Choroid plexus epithelial cell (primary cell): ENCODE data around the gene PAX5.

Experiments used
- DNase-seq: peaks from one replicate; pipeline ENCODE4 v3.0.0-alpha.2; 2010; ENCODE audit warnings: low read depth
- H3K4me3 ChIP-seq: 2 replicates; pipeline ENCODE4 v1.5.1; 2011; ENCODE audit warnings: low read depth, mild to moderate bottlenecking, control low read depth, low read length, moderate library complexity
- CTCF ChIP-seq: conservative IDR thresholded peaks from 2 replicates; pipeline ENCODE4 v1.5.1; 2011; ENCODE audit warnings: low read depth, mild to moderate bottlenecking, control low read depth, inconsistent platforms, low read length, moderate library complexity

PAX5 gene

DNA sequence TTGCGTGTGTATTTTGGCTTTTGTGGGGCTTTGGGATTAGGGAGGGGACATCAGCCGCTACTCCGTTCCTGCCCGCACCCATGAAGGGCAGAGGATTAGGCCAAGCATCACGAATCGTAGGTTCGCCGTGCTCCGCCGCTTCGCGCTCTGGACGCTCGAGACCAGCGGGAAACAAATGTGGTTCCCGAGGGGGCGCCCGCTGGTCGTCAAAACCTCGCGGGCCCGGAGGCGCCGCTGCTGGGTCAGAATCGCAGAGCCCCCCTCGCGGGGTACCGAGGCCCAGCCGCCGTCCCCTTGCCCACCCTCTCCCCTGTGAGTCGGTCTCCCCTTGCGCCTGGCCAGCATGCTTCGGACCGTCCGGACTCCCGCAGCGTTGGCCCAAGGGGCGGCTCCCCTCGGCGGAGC is 2.3 kb upstream of the PAX5 start:
- no peak for DNase-seq
- peak overlapping the region; percentile 47 for H3K4me3 ChIP-seq
- TF ChIP-seq CTCF, result no peak

GRCh38 chr9:37035648-37036370 is 1.7 kb upstream of the PAX5 start:
- no peak for DNase-seq
- no peak for TF ChIP-seq CTCF
- no peak overlapping the region for H3K4me3 ChIP-seq

DNA sequence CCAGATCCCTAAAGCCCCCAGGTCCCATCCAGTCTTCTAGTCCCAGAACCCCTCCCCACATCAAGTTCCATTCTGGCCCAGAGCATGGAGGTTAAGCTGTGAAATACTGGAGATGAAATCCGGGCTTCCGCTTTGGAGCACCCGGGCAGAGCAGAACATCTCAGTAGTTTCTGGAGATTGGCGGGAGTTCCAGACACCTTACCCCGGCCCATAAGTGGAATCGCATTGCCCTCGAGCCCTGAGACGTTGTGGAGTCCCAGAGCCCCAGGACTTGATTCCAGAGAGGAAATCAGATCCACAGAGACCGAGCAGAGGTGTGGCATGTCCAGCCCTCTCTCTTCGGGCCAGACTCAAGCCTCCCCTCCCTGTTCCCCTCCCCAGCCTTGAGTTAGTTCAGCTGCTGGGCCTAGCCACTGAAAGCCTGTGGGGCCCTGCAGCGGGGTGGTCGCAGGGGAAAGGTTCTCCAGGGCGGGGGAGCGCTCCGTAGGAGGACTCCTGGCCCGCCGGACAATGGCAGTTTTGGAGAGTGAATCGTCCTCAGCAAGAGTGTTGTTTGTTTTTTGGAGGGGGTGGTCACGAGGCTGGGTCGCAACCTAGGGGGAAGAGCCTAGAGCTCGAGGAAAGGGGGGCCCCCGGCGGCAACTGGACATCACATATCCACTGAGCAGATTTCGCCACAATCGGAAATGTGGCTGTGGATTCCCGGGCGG is 1.0 kb upstream of the PAX5 start:
- TF ChIP-seq CTCF, result no peak
- no peak overlapping the region for H3K4me3 ChIP-seq
- no peak for DNase-seq

DNA sequence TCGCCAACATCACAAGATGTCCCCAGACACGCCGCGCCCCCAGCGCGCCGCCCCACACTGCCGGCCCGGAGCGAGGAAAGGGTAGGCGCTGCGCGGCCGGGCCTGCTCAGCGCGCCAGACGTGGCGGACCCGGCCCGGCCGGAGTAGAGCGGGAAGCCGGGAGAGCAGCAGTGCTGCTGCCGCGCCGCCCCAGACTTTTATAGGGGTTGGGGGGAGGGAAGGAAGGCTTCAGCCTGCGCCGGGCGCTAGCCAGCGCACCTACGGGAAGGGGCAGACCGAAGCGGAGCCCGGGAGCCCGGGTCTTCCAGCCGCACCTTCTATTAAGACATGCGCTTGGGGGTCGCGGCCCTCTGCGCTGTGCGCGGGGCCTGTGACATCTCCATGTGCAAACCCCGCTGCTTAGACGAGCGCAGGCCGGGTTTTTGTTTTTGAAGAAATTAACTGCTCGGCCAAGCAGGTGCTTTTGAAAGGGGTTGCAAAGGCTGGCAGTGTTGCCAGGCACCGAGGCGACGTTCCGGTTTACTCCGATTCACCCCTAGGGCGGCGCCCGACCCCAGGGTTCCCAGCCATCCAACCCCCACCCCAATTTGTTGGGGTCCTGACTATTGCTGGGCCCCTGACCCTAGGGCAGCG is 353 bp upstream of the PAX5 start:
- no peak overlapping the region for H3K4me3 ChIP-seq
- TF ChIP-seq CTCF, result no peak
- no peak for DNase-seq

DNA sequence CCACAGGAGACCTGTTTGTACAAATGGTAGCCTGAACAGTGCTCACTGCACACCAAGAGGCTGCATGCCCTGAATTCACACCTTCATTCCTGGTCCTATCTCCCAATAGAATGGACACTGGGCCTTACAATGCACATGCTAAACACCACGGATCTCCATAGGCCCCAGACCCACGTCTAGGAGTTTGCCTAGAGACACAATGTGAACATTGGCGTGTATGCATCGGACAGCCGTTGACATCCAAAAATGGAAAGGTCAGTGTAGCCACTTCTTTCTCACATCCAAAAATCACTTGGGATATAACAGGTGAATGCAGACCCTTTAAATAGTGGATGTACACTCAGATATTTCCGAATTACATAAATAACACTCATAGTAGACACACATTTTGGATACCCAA is 927 bp downstream of the PAX5 start:
- no peak for DNase-seq
- no peak overlapping the region for H3K4me3 ChIP-seq

DNA sequence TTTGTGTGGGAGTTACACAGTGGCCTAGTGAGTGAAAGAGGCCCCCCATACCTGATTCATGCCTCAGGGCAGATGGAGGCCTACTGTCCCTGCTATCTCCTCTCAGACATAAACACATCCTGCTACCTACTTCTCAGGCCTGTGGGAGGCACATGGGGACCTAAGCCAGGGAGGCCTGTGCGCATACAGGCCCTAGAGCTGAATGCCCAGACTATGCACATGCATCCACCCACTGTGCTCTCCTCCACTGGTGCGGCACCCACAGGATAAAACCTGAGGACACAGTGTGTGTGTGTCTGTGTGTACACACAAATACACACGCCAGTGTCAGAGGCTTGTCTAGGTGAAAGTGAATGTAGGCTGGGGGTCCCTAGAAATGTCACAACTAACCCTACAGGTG is 1.4 kb downstream of the PAX5 start:
- no peak for TF ChIP-seq CTCF
- no peak for DNase-seq

More for the DNA sequence above, 927 bp downstream of the PAX5 start:
- TF ChIP-seq CTCF, result no peak

More for the DNA sequence above, 1.4 kb downstream of the PAX5 start:
- H3K4me3 ChIP-seq, result no peak overlapping the region
